T-helper 2 cell treated with Interferon-gamma antibody and Interleukin-4, amounts not matched to agents 5 μg/mL and 100 μg/mL, for 36 hours (primary cell): ENCODE measurements around the gene EPO.
"Not testable (repeated sequence)": the region's sequence is repeated elsewhere in the genome, so short reads cannot be mapped to it uniquely, and the experiment has no call there.

ENCODE experiments used
- DNase-seq: peaks from one replicate; pipeline ENCODE4 v3.0.0; 2021; ENCODE audit warnings: low spot score
- H3K27ac Mint-ChIP-seq: one replicate; pipeline ENCODE4 v1.8.0; 2021; ENCODE audit warnings: mild to moderate bottlenecking, mixed read lengths
- H3K27me3 Mint-ChIP-seq: one replicate; pipeline ENCODE4 v1.8.0; 2021; ENCODE audit warnings: low read depth, mixed read lengths
- H3K36me3 Mint-ChIP-seq: one replicate; pipeline ENCODE4 v1.8.0; 2021; ENCODE audit warnings: low read depth, mixed read lengths
- H3K4me1 Mint-ChIP-seq: one replicate; pipeline ENCODE4 v1.8.0; 2021; ENCODE audit warnings: low read depth, mixed read lengths
- H3K4me3 Mint-ChIP-seq: one replicate; pipeline ENCODE4 v1.8.0; 2022; ENCODE audit warnings: mild to moderate bottlenecking, moderate library complexity, mixed read lengths
- H3K9me3 Mint-ChIP-seq: one replicate; pipeline ENCODE4 v1.8.0; 2021; ENCODE audit warnings: mixed read lengths

EPO gene

DNA sequence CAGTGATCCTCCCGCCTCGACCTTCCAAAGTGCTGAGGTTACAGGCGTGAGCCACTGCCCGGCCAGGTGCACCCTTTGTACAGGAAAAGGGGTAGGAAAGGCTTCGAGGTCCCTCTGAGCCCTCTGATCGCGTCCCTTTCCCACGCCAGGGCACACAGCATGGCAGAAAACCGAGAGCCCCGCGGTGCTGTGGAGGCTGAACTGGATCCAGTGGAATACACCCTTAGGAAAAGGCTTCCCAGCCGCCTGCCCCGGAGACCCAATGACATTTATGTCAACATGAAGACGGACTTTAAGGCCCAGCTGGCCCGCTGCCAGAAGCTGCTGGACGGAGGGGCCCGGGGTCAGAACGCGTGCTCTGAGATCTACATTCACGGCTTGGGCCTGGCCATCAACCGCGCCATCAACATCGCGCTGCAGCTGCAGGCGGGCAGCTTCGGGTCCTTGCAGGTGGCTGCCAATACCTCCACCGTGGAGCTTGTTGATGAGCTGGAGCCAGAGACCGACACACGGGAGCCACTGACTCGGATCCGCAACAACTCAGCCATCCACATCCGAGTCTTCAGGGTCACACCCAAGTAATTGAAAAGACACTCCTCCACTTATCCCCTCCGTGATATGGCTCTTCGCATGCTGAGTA lies 13.5 kb upstream of the EPO start:
- no peak for DNase-seq
- no peaks in the 10 kb centered on the region for H3K9me3 Mint-ChIP-seq
- peaks cover 8% of the 10 kb centered on the region for H3K4me1 Mint-ChIP-seq
- peaks cover 15% of the 10 kb centered on the region for H3K36me3 Mint-ChIP-seq
- H3K4me3 Mint-ChIP-seq, result peak overlapping the region; percentile 99
- H3K27ac Mint-ChIP-seq, result peak overlapping the region; percentile 98
- H3K27me3 Mint-ChIP-seq, result peaks cover 4% of the 10 kb centered on the region

DNA sequence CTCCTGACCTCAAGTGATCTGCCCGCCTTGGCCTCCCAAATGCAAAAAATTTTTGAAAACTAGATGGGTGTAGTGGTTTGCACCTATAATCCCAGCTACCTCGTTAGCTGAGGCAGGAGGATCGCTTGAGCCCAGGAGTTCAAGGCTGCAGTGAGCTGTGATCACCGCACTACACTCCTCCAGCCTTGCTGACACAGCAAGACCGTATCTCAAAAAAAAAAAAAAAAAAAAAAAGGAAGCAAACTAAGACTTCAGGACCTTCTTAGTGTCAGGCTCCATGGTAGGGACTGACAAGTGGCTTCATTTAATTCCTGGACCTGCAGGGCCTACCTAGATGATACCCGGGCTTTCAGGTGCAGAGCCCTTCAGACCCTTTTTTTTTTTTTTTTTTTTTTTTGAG lies 11.9 kb upstream of the EPO start:
- no peak overlapping the region for H3K27ac Mint-ChIP-seq
- H3K9me3 Mint-ChIP-seq, result no peaks in the 10 kb centered on the region
- H3K4me3 Mint-ChIP-seq, result peak overlapping the region; percentile 52

DNA sequence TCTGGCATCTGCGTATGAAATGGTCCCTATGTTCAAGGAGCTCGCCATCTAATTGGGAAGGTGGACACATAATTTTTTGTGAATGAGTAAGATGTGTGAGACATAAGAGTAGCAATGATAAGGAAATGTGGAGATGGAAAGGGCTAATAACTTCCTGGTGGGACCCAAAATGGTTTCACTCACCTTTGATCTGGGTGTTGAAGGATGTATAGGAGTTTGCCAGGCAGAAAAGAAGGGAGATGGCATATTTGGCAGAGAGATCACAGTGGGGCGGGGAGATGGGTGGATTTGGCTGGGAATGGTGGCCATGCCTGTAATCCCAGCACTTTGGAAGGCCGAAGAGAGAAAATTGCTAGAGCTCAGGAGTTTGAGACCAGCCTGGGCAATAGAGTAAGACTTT lies 9.8 kb upstream of the EPO start:
- H3K27ac Mint-ChIP-seq, result no peak overlapping the region
- no peaks in the 10 kb centered on the region for H3K9me3 Mint-ChIP-seq
- H3K4me1 Mint-ChIP-seq, result peaks cover 8% of the 10 kb centered on the region
- no peak for DNase-seq
- peaks cover 15% of the 10 kb centered on the region for H3K36me3 Mint-ChIP-seq
- no peaks in the 10 kb centered on the region for H3K27me3 Mint-ChIP-seq
- H3K4me3 Mint-ChIP-seq, result no peak overlapping the region

More for the DNA sequence above, 11.9 kb upstream of the EPO start:
- no peak for DNase-seq
- Mint-ChIP-seq H3K36me3 (peaks cover 15% of the 10 kb centered on the region), H3K27me3 (no peaks in the 10 kb centered on the region), H3K4me1 (peaks cover 8% of the 10 kb centered on the region)

DNA sequence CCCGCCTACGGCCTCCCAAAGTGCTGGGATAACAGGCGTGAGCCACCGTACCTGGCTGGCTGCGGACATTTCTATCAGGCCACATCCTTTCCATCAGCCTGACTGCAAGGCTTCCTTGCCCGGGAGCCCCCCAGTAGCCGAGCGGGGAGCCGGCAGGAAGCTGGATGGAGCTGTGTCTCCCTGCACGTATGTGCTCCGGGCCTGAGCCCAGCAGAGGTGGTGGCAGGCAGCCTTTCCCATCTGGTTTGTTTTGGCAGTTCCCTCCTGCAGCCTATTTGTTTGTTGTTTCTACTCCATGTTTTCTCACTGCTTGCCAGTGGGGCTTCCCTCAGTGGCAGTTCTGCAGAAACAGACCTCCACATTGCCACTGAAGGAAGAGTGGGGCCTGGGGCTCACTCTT lies 8.9 kb upstream of the EPO start:
- H3K27ac Mint-ChIP-seq, result no peak overlapping the region
- H3K4me1 Mint-ChIP-seq, result peaks cover 8% of the 10 kb centered on the region
- H3K4me3 Mint-ChIP-seq, result no peak overlapping the region
- no peaks in the 10 kb centered on the region for H3K27me3 Mint-ChIP-seq
- H3K9me3 Mint-ChIP-seq, result no peaks in the 10 kb centered on the region
- peaks cover 11% of the 10 kb centered on the region for H3K36me3 Mint-ChIP-seq
- DNase-seq, result no peak

DNA sequence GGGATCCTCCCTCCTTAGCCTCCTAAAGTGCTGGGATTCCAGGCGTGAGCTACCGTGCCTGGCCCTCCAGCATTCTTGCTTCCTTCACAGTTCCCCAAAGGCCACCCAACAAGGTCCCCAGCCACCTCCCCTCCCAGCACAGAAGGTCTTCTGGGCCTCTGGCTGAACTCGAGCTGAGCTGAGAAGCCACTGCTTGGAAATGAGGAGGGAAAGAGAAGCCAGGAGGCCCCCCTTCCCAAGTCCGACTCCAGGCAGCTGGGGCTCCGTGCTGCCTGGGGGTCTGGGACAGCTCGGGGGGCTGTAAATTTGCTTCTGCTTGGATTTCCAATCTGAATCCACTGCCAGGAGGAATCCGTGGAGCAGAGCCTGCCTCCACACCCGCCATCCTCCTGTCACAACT lies 5.5 kb upstream of the EPO start:
- Mint-ChIP-seq H3K27ac (no peak overlapping the region), H3K36me3 (no peaks in the 10 kb centered on the region), H3K4me1 (peaks cover 1% of the 10 kb centered on the region), H3K27me3 (peaks cover 22% of the 10 kb centered on the region), H3K9me3 (peaks cover 5% of the 10 kb centered on the region), H3K4me3 (no peak overlapping the region)
- DNase-seq, result no peak

DNA sequence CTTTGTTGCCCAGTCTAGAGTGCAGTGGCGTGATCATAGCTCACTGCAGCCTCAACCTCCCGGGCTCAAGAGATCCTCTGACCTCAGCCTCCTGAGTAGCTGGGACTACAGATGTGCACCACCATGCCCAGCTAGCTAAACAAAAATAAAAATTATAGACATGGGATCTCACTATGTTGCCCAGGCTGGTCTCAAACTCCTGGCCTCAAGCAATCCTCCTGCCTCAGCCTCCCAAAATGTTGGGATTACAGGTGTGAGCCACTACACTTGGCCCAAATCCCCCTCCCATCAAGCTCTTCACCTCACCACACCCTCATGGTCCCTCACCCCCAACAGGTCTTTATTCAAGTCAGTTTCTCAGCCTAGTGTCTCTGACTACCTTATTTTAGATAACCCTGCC lies 3.2 kb upstream of the EPO start:
- DNase-seq, H3K4me1 Mint-ChIP-seq, H3K4me3 Mint-ChIP-seq, H3K36me3 Mint-ChIP-seq, H3K27ac Mint-ChIP-seq, H3K9me3 Mint-ChIP-seq: not testable (repeated sequence)
- H3K27me3 Mint-ChIP-seq, result peaks cover 39% of the 10 kb centered on the region

DNA sequence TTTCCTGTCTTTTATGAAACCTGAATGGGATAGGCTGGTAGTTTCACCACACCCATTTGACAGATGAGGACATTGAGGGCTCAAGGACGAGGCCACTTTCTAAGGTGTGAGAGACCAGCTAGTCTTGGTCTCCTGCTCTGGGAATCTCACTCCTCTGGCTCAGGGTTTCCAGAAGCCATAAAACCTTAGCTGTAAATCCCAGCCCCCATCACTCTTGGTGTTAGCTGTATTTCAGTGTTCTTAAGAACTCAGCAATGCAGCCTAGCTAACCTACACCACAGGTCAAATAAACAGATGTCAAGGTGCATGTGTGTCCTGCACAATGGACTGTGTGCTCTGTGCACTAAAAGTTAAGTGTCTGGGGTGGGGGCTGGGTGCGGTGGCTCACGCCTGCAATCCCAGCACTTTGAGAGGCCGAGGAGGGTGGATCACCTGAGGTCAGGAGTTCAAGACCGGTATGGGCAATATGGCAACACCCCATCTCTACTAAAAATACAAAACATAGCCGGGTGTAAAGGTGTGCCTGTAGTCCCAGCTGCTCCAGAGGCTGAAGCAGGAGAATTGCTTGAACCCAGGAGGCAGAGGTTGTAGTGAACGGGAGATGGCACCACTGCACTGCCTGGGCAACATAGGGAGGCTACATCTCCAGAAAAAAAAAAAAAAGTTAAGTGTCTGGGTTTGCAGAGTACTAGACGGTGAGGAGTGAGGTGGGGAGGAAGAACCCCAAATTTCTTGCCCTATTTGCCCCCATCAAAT lies 567 bp upstream of the EPO start:
- H3K27ac Mint-ChIP-seq, result no peak overlapping the region
- DNase-seq, result no peak
- no peaks in the 10 kb centered on the region for H3K36me3 Mint-ChIP-seq
- no peak overlapping the region for H3K4me3 Mint-ChIP-seq
- H3K27me3 Mint-ChIP-seq, result peaks cover 53% of the 10 kb centered on the region
- H3K9me3 Mint-ChIP-seq, result peaks cover 5% of the 10 kb centered on the region
- peaks cover 1% of the 10 kb centered on the region for H3K4me1 Mint-ChIP-seq

DNA sequence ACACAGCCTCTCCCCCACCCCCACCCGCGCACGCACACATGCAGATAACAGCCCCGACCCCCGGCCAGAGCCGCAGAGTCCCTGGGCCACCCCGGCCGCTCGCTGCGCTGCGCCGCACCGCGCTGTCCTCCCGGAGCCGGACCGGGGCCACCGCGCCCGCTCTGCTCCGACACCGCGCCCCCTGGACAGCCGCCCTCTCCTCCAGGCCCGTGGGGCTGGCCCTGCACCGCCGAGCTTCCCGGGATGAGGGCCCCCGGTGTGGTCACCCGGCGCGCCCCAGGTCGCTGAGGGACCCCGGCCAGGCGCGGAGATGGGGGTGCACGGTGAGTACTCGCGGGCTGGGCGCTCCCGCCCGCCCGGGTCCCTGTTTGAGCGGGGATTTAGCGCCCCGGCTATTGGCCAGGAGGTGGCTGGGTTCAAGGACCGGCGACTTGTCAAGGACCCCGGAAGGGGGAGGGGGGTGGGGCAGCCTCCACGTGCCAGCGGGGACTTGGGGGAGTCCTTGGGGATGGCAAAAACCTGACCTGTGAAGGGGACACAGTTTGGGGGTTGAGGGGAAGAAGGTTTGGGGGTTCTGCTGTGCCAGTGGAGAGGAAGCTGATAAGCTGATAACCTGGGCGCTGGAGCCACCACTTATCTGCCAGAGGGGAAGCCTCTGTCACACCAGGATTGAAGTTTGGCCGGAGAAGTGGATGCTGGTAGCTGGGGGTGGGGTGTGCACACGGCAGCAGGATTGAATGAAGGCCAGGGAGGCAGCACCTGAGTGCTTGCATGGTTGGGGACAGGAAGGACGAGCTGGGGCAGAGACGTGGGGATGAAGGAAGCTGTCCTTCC lies 620 bp downstream of the EPO start:
- no peaks in the 10 kb centered on the region for H3K36me3 Mint-ChIP-seq

DNA sequence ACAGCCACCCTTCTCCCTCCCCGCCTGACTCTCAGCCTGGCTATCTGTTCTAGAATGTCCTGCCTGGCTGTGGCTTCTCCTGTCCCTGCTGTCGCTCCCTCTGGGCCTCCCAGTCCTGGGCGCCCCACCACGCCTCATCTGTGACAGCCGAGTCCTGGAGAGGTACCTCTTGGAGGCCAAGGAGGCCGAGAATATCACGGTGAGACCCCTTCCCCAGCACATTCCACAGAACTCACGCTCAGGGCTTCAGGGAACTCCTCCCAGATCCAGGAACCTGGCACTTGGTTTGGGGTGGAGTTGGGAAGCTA lies 1.2 kb downstream of the EPO start:
- Mint-ChIP-seq H3K4me1 (peaks cover 5% of the 10 kb centered on the region), H3K9me3 (peaks cover 5% of the 10 kb centered on the region), H3K4me3 (no peak overlapping the region), H3K36me3 (no peaks in the 10 kb centered on the region), H3K27me3 (peaks cover 56% of the 10 kb centered on the region), H3K27ac (no peak overlapping the region)
- no peak for DNase-seq

More for the DNA sequence above, 620 bp downstream of the EPO start:
- no peak for DNase-seq
- Mint-ChIP-seq H3K27ac (no peak overlapping the region), H3K4me3 (no peak overlapping the region), H3K27me3 (peaks cover 56% of the 10 kb centered on the region), H3K9me3 (peaks cover 5% of the 10 kb centered on the region), H3K4me1 (peaks cover 5% of the 10 kb centered on the region)

DNA sequence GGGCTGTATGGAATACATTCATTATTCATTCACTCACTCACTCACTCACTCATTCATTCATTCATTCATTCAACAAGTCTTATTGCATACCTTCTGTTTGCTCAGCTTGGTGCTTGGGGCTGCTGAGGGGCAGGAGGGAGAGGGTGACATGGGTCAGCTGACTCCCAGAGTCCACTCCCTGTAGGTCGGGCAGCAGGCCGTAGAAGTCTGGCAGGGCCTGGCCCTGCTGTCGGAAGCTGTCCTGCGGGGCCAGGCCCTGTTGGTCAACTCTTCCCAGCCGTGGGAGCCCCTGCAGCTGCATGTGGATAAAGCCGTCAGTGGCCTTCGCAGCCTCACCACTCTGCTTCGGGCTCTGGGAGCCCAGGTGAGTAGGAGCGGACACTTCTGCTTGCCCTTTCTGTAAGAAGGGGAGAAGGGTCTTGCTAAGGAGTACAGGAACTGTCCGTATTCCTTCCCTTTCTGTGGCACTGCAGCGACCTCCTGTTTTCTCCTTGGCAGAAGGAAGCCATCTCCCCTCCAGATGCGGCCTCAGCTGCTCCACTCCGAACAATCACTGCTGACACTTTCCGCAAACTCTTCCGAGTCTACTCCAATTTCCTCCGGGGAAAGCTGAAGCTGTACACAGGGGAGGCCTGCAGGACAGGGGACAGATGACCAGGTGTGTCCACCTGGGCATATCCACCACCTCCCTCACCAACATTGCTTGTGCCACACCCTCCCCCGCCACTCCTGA lies 2.4 kb downstream of the EPO start:
- Mint-ChIP-seq H3K4me3 (no peak overlapping the region), H3K36me3 (no peaks in the 10 kb centered on the region), H3K27ac (no peak overlapping the region), H3K27me3 (peaks cover 60% of the 10 kb centered on the region), H3K4me1 (peaks cover 3% of the 10 kb centered on the region), H3K9me3 (peaks cover 5% of the 10 kb centered on the region)
- DNase-seq, result no peak

DNA sequence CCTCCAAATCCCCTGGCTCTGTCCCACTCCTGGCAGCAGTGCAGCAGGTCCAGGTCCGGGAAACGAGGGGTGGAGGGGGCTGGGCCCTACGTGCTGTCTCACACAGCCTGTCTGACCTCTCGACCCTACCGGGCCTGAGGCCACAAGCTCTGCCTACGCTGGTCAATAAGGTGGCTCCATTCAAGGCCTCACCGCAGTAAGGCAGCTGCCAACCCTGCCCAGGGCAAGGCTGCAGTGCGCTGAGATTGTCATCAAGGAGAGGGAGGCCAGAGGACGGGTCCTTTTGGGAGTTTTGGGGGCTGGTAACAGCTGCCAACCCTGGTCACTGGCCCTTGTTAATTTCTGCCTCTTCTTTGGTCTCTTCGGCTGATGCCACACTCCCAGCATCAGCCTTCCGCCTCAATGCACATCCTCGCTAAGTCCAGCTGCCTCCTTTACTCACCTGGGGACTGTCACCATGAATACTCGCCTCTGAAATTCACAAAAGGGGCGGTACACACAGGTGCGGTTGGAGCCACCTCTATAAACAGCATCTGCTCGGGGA lies 3.5 kb downstream of the EPO start:
- Mint-ChIP-seq H3K9me3 (no peaks in the 10 kb centered on the region), H3K4me3 (no peak overlapping the region), H3K4me1 (peaks cover 3% of the 10 kb centered on the region), H3K27me3 (peaks cover 51% of the 10 kb centered on the region), H3K36me3 (no peaks in the 10 kb centered on the region), H3K27ac (no peak overlapping the region)
- no peak for DNase-seq

DNA sequence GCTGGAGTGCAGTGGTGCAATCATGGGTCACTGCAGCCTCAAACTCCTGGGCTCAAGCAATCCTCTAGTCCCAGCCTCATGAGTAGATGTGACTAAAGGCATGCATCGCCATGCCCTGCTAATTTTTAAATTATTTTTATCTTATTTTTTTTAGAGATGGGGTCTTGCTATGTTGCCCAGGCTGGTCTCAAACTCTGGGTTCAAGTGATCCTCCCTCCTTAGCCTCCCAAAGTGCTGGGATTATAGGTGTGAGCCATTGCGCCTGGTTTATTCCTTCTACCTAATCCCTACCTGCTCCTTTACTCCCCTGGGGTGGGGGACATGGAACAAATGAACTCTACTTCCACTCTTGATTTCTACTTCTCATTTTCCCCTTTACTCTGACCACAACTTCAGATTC lies 4.1 kb downstream of the EPO start:
- H3K4me1 Mint-ChIP-seq, H3K9me3 Mint-ChIP-seq, H3K4me3 Mint-ChIP-seq, H3K36me3 Mint-ChIP-seq, DNase-seq, H3K27ac Mint-ChIP-seq: not testable (repeated sequence)
- H3K27me3 Mint-ChIP-seq, result peaks cover 46% of the 10 kb centered on the region

DNA sequence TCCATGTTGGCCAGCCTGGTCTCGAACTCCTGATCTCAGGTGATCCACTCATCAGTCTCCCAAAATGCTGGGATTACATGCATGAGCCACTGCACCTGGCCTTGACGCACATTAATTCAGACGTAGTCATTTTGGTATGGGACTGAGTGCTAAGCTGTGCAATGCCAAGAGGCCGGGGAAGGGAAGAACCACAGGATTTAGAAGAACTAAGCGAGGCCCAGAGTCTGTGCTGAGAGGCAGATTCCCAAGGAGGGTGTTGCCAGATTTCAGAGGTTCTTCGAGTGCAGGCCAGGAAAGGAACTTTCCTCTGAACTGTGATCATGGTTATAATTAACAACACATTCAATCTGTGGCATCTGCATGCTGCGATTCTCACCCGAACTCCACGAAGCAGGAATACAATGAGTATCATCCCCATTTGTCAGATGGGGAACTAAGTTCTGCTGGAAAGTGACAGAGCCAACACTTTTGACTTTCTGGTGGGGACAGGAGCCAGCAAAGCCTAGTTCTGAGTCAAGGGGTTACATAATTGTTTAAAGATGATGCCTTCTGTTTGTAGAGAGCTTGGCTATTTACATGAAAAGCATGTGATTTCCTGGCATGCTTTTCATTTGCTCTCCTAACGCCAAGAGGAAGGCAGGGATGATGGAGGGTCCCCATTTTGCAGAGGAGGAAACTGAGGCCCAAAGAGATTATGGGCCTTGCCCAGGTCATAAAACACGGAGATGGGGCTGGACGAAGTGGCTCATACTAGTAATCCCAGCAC lies 6.9 kb downstream of the EPO start:
- Mint-ChIP-seq H3K27ac (no peak overlapping the region), H3K4me1 (peaks cover 3% of the 10 kb centered on the region), H3K36me3 (no peaks in the 10 kb centered on the region), H3K9me3 (no peaks in the 10 kb centered on the region), H3K27me3 (peaks cover 25% of the 10 kb centered on the region), H3K4me3 (no peak overlapping the region)
- no peak for DNase-seq
